ENCODE measurements around the gene P2RY14.

DNA sequence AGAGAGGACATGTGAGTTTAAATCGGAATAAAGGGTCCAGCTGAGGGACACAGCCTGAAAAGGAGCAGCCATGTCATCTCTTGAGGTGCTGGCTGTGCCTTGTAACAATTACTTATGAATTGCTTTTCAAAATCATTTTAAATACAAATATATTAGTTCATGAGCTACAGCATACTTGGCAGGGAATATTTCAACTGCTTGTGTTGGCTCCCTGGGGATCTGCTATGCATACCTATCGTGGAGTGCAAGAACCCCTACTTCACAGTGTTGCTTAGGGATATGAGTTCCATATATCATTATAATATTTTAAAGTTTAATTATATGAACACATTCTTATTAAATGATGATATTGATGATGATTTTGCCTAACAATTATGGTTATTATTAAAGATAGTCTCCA is 19.1 kb upstream of the P2RY14 start:
- TF ChIP-seq, protein P1, sequence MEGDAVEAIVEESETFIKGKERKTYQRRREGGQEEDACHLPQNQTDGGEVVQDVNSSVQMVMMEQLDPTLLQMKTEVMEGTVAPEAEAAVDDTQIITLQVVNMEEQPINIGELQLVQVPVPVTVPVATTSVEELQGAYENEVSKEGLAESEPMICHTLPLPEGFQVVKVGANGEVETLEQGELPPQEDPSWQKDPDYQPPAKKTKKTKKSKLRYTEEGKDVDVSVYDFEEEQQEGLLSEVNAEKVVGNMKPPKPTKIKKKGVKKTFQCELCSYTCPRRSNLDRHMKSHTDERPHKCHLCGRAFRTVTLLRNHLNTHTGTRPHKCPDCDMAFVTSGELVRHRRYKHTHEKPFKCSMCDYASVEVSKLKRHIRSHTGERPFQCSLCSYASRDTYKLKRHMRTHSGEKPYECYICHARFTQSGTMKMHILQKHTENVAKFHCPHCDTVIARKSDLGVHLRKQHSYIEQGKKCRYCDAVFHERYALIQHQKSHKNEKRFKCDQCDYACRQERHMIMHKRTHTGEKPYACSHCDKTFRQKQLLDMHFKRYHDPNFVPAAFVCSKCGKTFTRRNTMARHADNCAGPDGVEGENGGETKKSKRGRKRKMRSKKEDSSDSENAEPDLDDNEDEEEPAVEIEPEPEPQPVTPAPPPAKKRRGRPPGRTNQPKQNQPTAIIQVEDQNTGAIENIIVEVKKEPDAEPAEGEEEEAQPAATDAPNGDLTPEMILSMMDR (conservative IDR thresholded peaks at IDR 0.05) = no peak
- no peak for TF ChIP-seq ZFX (IDR thresholded peaks at IDR 0.05)

Data from C4-2B (cell line).